ENCODE measurements around the gene CACNB4. TPM values are rescaled to one million over a fixed set of nuclear protein-coding genes. Genes with fewer than 3 reads are reported as not detected.

Gene CACNB4
- total RNA-seq, 2 experiments from 2014 or later = 0.06 to 0.76 TPM

GRCh38 chr2:151931756-151932155 is 167.1 kb downstream of the CACNB4 start:
- TF ChIP-seq CTCF (conservative IDR thresholded peaks at IDR 0.05; ENCODE audit: low read length) = no peak
- TF ChIP-seq EZH2phosphoT487 (IDR thresholded peaks at IDR 0.05; ENCODE audit: borderline replicate concordance, low read depth, low read length) = no peak
- H3K4me2 ChIP-seq (ENCODE audit: low read length) = no peak overlapping the region
- H3K27ac ChIP-seq (ENCODE audit: low read depth, low read length, poor library complexity, severe bottlenecking) = no peak overlapping the region
- no peaks in the 10 kb centered on the region for H4K20me1 ChIP-seq (ENCODE audit: insufficient read depth, low read length)
- DNase-seq (ENCODE audit: low spot score) = no peak
- ChIA-PET POLR2A (interaction anchor here (1.2 kb wide), 1 partner anchor 20 kb away, joined by 4 read pairs; no protein-coding TSS in a partner anchor), CTCF (ENCODE audit: unreplicated experiment) (no interaction called here)
- H3K9me2 ChIP-seq (ENCODE audit: insufficient read depth, low read length) = no peaks in the 10 kb centered on the region
- H2AFZ ChIP-seq (ENCODE audit: low read length) = no peak overlapping the region
- H3K36me3 ChIP-seq (ENCODE audit: insufficient read depth, low read length) = no peaks in the 10 kb centered on the region
- H3K4me1 ChIP-seq (ENCODE audit: insufficient read depth, low read length, poor library complexity, severe bottlenecking) = no peaks in the 10 kb centered on the region
- no peaks in the 10 kb centered on the region for H3K79me2 ChIP-seq (ENCODE audit: insufficient read depth, low read depth, low read length)
- BruUV-seq (replicated peaks) = no TSS peak
- H3K9me3 ChIP-seq (ENCODE audit: low read length) = no peaks in the 10 kb centered on the region
- H3K4me3 ChIP-seq (ENCODE audit: low read depth, low read length, poor library complexity, severe bottlenecking) = no peak overlapping the region
- intact Hi-C loops (cut with micrococcal nuclease; ENCODE audit: unreplicated experiment) = no loop called here

- TF ChIP-seq CTCF (conservative IDR thresholded peaks at IDR 0.05; ENCODE audit: low read length) (no peak), EZH2phosphoT487 (IDR thresholded peaks at IDR 0.05; ENCODE audit: borderline replicate concordance, low read depth, low read length) (no peak)
- H3K4me1 ChIP-seq (ENCODE audit: insufficient read depth, low read length, poor library complexity, severe bottlenecking) = no peaks in the 10 kb centered on the region
- BruUV-seq (replicated peaks) = no TSS peak
- POLR2A ChIA-PET = interaction anchor here (1.2 kb wide), 1 partner anchor 19 kb away, joined by 4 read pairs; no protein-coding TSS in a partner anchor
- H3K9me2 ChIP-seq (ENCODE audit: insufficient read depth, low read length) = no peaks in the 10 kb centered on the region
- H3K79me2 ChIP-seq (ENCODE audit: insufficient read depth, low read depth, low read length) = no peaks in the 10 kb centered on the region
- no peak overlapping the region for H3K27ac ChIP-seq (ENCODE audit: low read depth, low read length, poor library complexity, severe bottlenecking)
- no peak overlapping the region for H3K4me3 ChIP-seq (ENCODE audit: low read depth, low read length, poor library complexity, severe bottlenecking)
- intact Hi-C loops (cut with micrococcal nuclease; ENCODE audit: unreplicated experiment) = no loop called here
- no peak overlapping the region for H3K4me2 ChIP-seq (ENCODE audit: low read length)
- H3K36me3 ChIP-seq (ENCODE audit: insufficient read depth, low read length) = no peaks in the 10 kb centered on the region
- CTCF ChIA-PET (ENCODE audit: unreplicated experiment) = no interaction called here
- no peaks in the 10 kb centered on the region for H3K9me3 ChIP-seq (ENCODE audit: low read length)
- no peak overlapping the region for H2AFZ ChIP-seq (ENCODE audit: low read length)
- no peak for DNase-seq (ENCODE audit: low spot score)
- H4K20me1 ChIP-seq (ENCODE audit: insufficient read depth, low read length) = no peaks in the 10 kb centered on the region
These were observed 167.7 kb downstream of the CACNB4 start for GRCh38 chr2:151931030-151931611.

GRCh38 chr2:151930042-151930441 is 168.8 kb downstream of the CACNB4 start:
- H3K9me2 ChIP-seq (ENCODE audit: insufficient read depth, low read length) = no peaks in the 10 kb centered on the region
- POLR2A ChIA-PET = interaction anchor here (0.7 kb wide), 1 partner anchor 72 kb away, joined by 5 read pairs; no protein-coding TSS in a partner anchor
- no peak overlapping the region for H3K27ac ChIP-seq (ENCODE audit: low read depth, low read length, poor library complexity, severe bottlenecking)
- no peak overlapping the region for H3K4me2 ChIP-seq (ENCODE audit: low read length)
- TF ChIP-seq CTCF (conservative IDR thresholded peaks at IDR 0.05; ENCODE audit: low read length) = no peak
- no peak for TF ChIP-seq EZH2phosphoT487 (IDR thresholded peaks at IDR 0.05; ENCODE audit: borderline replicate concordance, low read depth, low read length)
- intact Hi-C loops (cut with micrococcal nuclease; ENCODE audit: unreplicated experiment) = no loop called here
- CTCF ChIA-PET (ENCODE audit: unreplicated experiment) = no interaction called here
- H3K4me1 ChIP-seq (ENCODE audit: insufficient read depth, low read length, poor library complexity, severe bottlenecking) = no peaks in the 10 kb centered on the region
- H2AFZ ChIP-seq (ENCODE audit: low read length) = no peak overlapping the region
- no peak for DNase-seq (ENCODE audit: low spot score)
- no peaks in the 10 kb centered on the region for H3K9me3 ChIP-seq (ENCODE audit: low read length)
- no TSS peak for BruUV-seq (replicated peaks)
- no peak overlapping the region for H3K4me3 ChIP-seq (ENCODE audit: low read depth, low read length, poor library complexity, severe bottlenecking)
- no peaks in the 10 kb centered on the region for H3K36me3 ChIP-seq (ENCODE audit: insufficient read depth, low read length)
- H3K79me2 ChIP-seq (ENCODE audit: insufficient read depth, low read depth, low read length) = no peaks in the 10 kb centered on the region
- no peaks in the 10 kb centered on the region for H4K20me1 ChIP-seq (ENCODE audit: insufficient read depth, low read length)

Data from OCI-LY7 (cell line).